Stomach (tissue), 4 donors: Measurements from ENCODE around the gene TAMM41.

Source experiments
- POLR2A ChIP-seq, 4 donors: fragments of 450-650 bp; IDR thresholded peaks; one replicate each; pipeline ENCODE4 v1.6.1; 2016; ENCODE audit warnings: antibody characterized with exemption in 4 of 4, control low read depth in 2 of 4, mild to moderate bottlenecking in 1 of 4, moderate library complexity in 1 of 4
- TF ChIP-seq, protein P1 (sequence below), 7 experiments: fragments of 450-650 bp in 4 of 7; fragments of 200-600 bp in 3 of 7; sonication (generic) in 3 of 7; IDR thresholded peaks; one replicate each; pipeline ENCODE4 v1.5.1; 2016 to 2019; ENCODE audit warnings: antibody characterized with exemption in 7 of 7, control low read depth in 2 of 7, mild to moderate bottlenecking in 1 of 7

GRCh38 chr3:11832981-11833905, 13.4 kb downstream of the TAMM41 start:
- TF ChIP-seq, protein P1, sequence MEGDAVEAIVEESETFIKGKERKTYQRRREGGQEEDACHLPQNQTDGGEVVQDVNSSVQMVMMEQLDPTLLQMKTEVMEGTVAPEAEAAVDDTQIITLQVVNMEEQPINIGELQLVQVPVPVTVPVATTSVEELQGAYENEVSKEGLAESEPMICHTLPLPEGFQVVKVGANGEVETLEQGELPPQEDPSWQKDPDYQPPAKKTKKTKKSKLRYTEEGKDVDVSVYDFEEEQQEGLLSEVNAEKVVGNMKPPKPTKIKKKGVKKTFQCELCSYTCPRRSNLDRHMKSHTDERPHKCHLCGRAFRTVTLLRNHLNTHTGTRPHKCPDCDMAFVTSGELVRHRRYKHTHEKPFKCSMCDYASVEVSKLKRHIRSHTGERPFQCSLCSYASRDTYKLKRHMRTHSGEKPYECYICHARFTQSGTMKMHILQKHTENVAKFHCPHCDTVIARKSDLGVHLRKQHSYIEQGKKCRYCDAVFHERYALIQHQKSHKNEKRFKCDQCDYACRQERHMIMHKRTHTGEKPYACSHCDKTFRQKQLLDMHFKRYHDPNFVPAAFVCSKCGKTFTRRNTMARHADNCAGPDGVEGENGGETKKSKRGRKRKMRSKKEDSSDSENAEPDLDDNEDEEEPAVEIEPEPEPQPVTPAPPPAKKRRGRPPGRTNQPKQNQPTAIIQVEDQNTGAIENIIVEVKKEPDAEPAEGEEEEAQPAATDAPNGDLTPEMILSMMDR (IDR thresholded peaks at IDR 0.05): no peak
- TF ChIP-seq POLR2A (IDR thresholded peaks at IDR 0.05): no peak
